ENCODE results near the gene PACSIN2. TPM values are rescaled to one million over a fixed set of nuclear protein-coding genes. Genes with fewer than 3 reads are reported as not detected.

The PACSIN2 gene
- total RNA-seq, 1 experiment from 2014 or later: 70.5 TPM

GRCh38 chr22:42855211-42855610 is 159.7 kb downstream of the PACSIN2 start:
- ChIA-PET POLR2A (no interaction called here), CTCF (interaction anchor here (0.8 to 2.7 kb wide), 2 partner anchors 13 to 205 kb away, joined by 3 to 13 read pairs; no protein-coding TSS in a partner anchor)
- H3K4me3 Mint-ChIP-seq: peak overlapping the region; percentile 16; the same call in 1 of the 2 replicates
- H3K36me3 Mint-ChIP-seq: no peaks in the 10 kb centered on the region
- no peaks in the 10 kb centered on the region for H3K9me3 Mint-ChIP-seq
- H3K4me1 Mint-ChIP-seq: peaks cover 4% of the 10 kb centered on the region; the same call in 1 of the 2 replicates
- TF ChIP-seq ZSCAN18 (CRISPR knock-in tag; IDR thresholded peaks at IDR 0.05) (no peak), TCF7 (CRISPR knock-in tag; IDR thresholded peaks at IDR 0.05; ENCODE audit: low read depth) (no peak), ZNF423 (CRISPR knock-in tag; IDR thresholded peaks at IDR 0.05) (no peak), JUN (CRISPR knock-in tag; IDR thresholded peaks at IDR 0.05) (no peak), ZNF219 (CRISPR knock-in tag; IDR thresholded peaks at IDR 0.05; ENCODE audit: borderline replicate concordance) (no peak), AR (CRISPR knock-in tag; IDR thresholded peaks at IDR 0.05) (no peak), ESRRA (CRISPR knock-in tag; IDR thresholded peaks at IDR 0.05; ENCODE audit: borderline replicate concordance) (no peak), ETV6 (CRISPR knock-in tag; IDR thresholded peaks at IDR 0.05) (no peak), CREM (CRISPR knock-in tag; IDR thresholded peaks at IDR 0.05) (no peak), CBFB (CRISPR knock-in tag; IDR thresholded peaks at IDR 0.05; ENCODE audit: low read depth) (no peak), E2F4 (CRISPR knock-in tag; IDR thresholded peaks at IDR 0.05; ENCODE audit: borderline replicate concordance, low read depth) (no peak), GTF2I (CRISPR knock-in tag; conservative IDR thresholded peaks at IDR 0.05) (no peak), TEAD1 (CRISPR knock-in tag; IDR thresholded peaks at IDR 0.05) (no peak)
- H3K27ac Mint-ChIP-seq: no peak overlapping the region
- ATAC-seq (no peak), DNase-seq (ENCODE audit: low spot score) (no peak)
- peaks cover 42% of the 10 kb centered on the region for H3K27me3 Mint-ChIP-seq (ENCODE audit: low read depth)

- ChIA-PET POLR2A (no interaction called here), CTCF (interaction anchor here (0.6 to 2.0 kb wide), 3 partner anchors 19 to 347 kb away, joined by 3 to 9 read pairs (median 5); no protein-coding TSS in a partner anchor)
- H3K9me3 Mint-ChIP-seq: no peaks in the 10 kb centered on the region
- ATAC-seq (no peak), DNase-seq (ENCODE audit: low spot score) (no peak)
- H3K27me3 Mint-ChIP-seq (ENCODE audit: low read depth): peaks cover 2% of the 10 kb centered on the region
- no peak for TF ChIP-seq OVOL2 (CRISPR knock-in tag; IDR thresholded peaks at IDR 0.05; ENCODE audit: borderline replicate concordance)
- no peak for TF ChIP-seq KAT7 (CRISPR knock-in tag; IDR thresholded peaks at IDR 0.05; ENCODE audit: borderline replicate concordance)
- no peak for TF ChIP-seq ATF1 (CRISPR knock-in tag; IDR thresholded peaks at IDR 0.05)
- no peak for TF ChIP-seq ERG (CRISPR knock-in tag; IDR thresholded peaks at IDR 0.05)
- no peak for TF ChIP-seq CBFB (CRISPR knock-in tag; IDR thresholded peaks at IDR 0.05; ENCODE audit: low read depth)
- TF ChIP-seq EMX1 (CRISPR knock-in tag; IDR thresholded peaks at IDR 0.05): no peak
- no peak for TF ChIP-seq ZNF138 (CRISPR knock-in tag; conservative IDR thresholded peaks at IDR 0.05)
- TF ChIP-seq GRHL2 (CRISPR knock-in tag; IDR thresholded peaks at IDR 0.05; ENCODE audit: insufficient replicate concordance, severe bottlenecking): no peak
- TF ChIP-seq ZSCAN18 (CRISPR knock-in tag; IDR thresholded peaks at IDR 0.05): no peak
- TF ChIP-seq RORB (CRISPR knock-in tag; IDR thresholded peaks at IDR 0.05): no peak
- no peak for TF ChIP-seq STAT6 (CRISPR knock-in tag; conservative IDR thresholded peaks at IDR 0.05; ENCODE audit: low read depth)
- TF ChIP-seq TEAD4 (CRISPR knock-in tag; IDR thresholded peaks at IDR 0.05): no peak
- TF ChIP-seq TEAD1 (CRISPR knock-in tag; IDR thresholded peaks at IDR 0.05): no peak
- no peak for TF ChIP-seq ZNF396 (CRISPR knock-in tag; IDR thresholded peaks at IDR 0.05; ENCODE audit: borderline replicate concordance)
- no peaks in the 10 kb centered on the region for H3K4me1 Mint-ChIP-seq
- no peak overlapping the region for H3K27ac Mint-ChIP-seq
- no peaks in the 10 kb centered on the region for H3K36me3 Mint-ChIP-seq
- H3K4me3 Mint-ChIP-seq: no peak overlapping the region
Measured at GRCh38 chr22:42848941-42849550, 165.9 kb downstream of the PACSIN2 start.
